Neural cell (in vitro differentiated cells): ENCODE data around the gene HPS1.

Source experiments
- EP300 ChIP-seq: fragments of 450-650 bp; conservative IDR thresholded peaks from 2 replicates; pipeline ENCODE4 v1.6.1; 2014; ENCODE audit warnings: antibody characterized with exemption, mild to moderate bottlenecking, moderate library complexity; ENCODE audit not compliant: poor library complexity, severe bottlenecking
- EZH2 ChIP-seq: fragments of 200-600, 300-800 bp; shearing (Covaris generic), sonication (generic); IDR thresholded peaks from 2 replicates; pipeline ENCODE4 v1.6.1; 2014; ENCODE audit warnings: antibody characterized with exemption, low read length, borderline replicate concordance, mild to moderate bottlenecking; ENCODE audit not compliant: insufficient read depth, poor library complexity, severe bottlenecking
- MXI1 ChIP-seq: fragments of 450-650 bp; conservative IDR thresholded peaks from 2 replicates; pipeline ENCODE4 v1.6.1; 2014; ENCODE audit warnings: antibody characterized with exemption, mild to moderate bottlenecking; ENCODE audit not compliant: poor library complexity, severe bottlenecking
- POLR2AphosphoS5 ChIP-seq: IDR thresholded peaks from 2 replicates; pipeline ENCODE4 v1.6.1; 2012
- RAD21 ChIP-seq: fragments of 450-650 bp; conservative IDR thresholded peaks from 2 replicates; pipeline ENCODE4 v1.6.1; 2014; ENCODE audit warnings: antibody characterized with exemption, mild to moderate bottlenecking, moderate library complexity
- SMC3 ChIP-seq: fragments of 450-650 bp; conservative IDR thresholded peaks from 2 replicates; pipeline ENCODE4 v1.6.1; 2014; ENCODE audit warnings: antibody characterized with exemption, mild to moderate bottlenecking, moderate library complexity; ENCODE audit not compliant: poor library complexity
- TAF1 ChIP-seq: IDR thresholded peaks from 2 replicates; pipeline ENCODE4 v1.6.1; 2012; ENCODE audit warnings: low read depth
- TF ChIP-seq, protein P1 (sequence below): fragments of 450-650 bp; IDR thresholded peaks from 2 replicates; pipeline ENCODE4 v1.5.1; 2014; ENCODE audit warnings: antibody characterized with exemption, mild to moderate bottlenecking, moderate library complexity; ENCODE audit not compliant: poor library complexity, severe bottlenecking

DNA sequence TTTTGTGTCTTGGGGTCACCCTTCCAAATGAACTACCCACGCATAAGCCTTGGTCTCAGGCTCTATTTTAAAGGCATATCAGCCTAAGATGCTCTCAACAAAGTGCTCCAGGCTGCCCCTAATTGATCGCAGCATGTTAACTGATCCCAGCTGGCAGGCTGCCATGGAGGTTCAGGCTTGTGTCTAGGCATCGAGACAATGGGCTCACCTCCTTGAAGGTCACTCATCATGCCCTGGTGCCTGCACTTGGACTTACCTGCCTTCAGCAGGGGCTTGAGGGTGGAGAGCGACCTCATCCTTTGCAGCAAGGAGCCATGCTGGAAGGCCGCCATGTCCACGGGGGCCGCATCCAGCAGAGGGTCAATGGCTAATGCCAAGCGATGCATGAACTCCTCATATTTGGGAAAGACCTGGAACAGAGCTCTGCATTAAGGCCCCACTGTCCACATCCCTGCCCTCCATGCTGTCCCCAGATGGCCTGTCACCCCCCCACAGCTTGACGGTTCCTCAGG is 49.6 kb downstream of the HPS1 start:
- TF ChIP-seq TAF1 (no peak), RAD21 (no peak), EZH2 (no peak), SMC3 (no peak), POLR2AphosphoS5 (no peak), EP300 (no peak), MXI1 (no peak)
- TF ChIP-seq, protein P1, sequence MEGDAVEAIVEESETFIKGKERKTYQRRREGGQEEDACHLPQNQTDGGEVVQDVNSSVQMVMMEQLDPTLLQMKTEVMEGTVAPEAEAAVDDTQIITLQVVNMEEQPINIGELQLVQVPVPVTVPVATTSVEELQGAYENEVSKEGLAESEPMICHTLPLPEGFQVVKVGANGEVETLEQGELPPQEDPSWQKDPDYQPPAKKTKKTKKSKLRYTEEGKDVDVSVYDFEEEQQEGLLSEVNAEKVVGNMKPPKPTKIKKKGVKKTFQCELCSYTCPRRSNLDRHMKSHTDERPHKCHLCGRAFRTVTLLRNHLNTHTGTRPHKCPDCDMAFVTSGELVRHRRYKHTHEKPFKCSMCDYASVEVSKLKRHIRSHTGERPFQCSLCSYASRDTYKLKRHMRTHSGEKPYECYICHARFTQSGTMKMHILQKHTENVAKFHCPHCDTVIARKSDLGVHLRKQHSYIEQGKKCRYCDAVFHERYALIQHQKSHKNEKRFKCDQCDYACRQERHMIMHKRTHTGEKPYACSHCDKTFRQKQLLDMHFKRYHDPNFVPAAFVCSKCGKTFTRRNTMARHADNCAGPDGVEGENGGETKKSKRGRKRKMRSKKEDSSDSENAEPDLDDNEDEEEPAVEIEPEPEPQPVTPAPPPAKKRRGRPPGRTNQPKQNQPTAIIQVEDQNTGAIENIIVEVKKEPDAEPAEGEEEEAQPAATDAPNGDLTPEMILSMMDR: no peak
